OCI-LY1 (cell line): ENCODE measurements around the gene BMPER.

Experiments
- EZH2 ChIP-seq: fragments of 200-600 bp; sonication (generic), shearing (Covaris generic); IDR thresholded peaks from 2 replicates; pipeline ENCODE4 v1.8.0; 2017; ENCODE audit warnings: borderline replicate concordance, mixed run types, mild to moderate bottlenecking, antibody characterized with exemption, low read length, moderate library complexity, mixed read lengths
- TF ChIP-seq, protein P1 (sequence below): fragments of 200-600 bp; sonication (generic), shearing (Covaris generic); IDR thresholded peaks from 2 replicates; pipeline ENCODE4 v1.5.1; 2017; ENCODE audit warnings: mild to moderate bottlenecking, antibody characterized with exemption, low read length, moderate library complexity, mixed read lengths

DNA sequence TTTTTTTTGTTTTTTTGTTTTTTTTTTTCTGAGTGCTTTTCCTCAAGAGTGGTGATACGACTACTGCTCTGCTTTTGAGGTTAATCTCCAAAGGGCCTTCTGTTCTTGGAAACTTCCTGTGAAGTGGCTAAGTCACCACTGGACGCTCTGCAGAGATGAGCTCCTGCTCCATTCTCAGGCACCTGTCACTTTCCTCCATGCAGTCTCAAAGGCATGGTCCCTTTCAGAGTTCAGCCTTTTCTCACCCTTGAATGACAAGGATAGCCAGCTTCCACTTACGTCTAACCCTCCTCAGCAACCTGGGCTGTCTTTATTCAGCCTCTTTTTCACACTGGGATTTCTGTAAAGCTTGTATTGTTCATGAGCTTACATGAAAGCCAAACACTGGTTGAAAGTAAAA lies 65.8 kb downstream of the BMPER start:
- TF ChIP-seq, protein P1, sequence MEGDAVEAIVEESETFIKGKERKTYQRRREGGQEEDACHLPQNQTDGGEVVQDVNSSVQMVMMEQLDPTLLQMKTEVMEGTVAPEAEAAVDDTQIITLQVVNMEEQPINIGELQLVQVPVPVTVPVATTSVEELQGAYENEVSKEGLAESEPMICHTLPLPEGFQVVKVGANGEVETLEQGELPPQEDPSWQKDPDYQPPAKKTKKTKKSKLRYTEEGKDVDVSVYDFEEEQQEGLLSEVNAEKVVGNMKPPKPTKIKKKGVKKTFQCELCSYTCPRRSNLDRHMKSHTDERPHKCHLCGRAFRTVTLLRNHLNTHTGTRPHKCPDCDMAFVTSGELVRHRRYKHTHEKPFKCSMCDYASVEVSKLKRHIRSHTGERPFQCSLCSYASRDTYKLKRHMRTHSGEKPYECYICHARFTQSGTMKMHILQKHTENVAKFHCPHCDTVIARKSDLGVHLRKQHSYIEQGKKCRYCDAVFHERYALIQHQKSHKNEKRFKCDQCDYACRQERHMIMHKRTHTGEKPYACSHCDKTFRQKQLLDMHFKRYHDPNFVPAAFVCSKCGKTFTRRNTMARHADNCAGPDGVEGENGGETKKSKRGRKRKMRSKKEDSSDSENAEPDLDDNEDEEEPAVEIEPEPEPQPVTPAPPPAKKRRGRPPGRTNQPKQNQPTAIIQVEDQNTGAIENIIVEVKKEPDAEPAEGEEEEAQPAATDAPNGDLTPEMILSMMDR: no peak
- TF ChIP-seq EZH2: no peak
